ENCODE data around the gene ALX4.

The ALX4 gene

DNA sequence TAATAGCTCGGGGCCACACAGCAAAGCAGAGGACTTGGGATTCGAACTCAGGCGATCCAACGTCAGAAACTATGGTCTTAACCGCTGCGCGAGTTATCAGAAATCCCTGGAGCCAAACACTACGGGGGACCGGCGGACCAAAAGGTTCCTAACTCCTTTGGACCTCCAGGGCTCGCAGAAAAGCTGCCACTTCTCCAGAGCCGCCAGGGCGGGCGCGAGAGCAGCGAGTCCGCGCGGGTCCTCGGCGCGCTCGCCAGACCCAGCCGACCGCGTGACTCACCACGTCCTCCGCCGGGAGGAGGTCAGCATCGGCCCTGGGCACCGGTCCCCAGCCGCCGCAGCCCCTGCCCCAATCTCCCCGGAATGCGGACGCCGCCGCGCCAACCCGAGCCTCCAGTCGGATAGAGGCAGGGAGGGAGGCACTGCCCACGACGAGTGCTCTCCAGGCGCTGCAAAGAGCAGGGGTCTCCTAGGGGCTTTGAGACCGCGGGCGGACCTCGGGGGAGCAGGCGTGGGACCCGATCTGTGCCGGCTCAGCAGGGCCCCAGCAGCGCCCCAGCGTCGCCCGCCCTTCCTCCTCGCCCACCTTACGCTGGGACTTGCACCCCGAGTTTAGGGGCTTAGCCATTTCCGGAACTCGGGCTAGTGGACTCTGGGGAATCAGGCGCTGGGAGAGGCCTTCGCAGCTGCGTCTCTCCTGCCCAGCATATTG lies 6.2 kb upstream of the ALX4 start:
- DNase-seq: no peak

DNA sequence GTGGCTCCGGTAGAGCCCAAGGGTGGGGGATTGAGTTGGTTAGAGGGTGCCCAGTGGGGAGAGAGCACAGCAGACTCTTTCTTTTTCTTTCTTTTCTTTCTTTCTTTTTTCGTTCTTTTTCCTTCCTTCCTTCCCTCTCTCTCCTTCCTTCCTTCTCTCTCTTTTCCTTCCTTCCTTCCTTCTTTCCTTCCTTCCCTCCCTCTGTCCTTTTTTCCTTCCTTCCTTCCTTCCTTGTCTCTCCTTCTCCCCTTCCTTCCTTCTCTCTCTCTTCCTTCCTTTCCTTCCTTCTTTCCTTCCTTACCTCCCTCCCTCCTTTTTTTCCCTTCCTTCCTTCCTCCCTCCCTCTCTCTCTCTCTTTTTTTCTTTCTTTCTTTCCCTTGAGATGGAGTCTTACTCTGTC lies 4.8 kb upstream of the ALX4 start:
- no peak for DNase-seq

- no peak for DNase-seq
Observed at GRCh38 chr11:44313761-44314489, 4.0 kb upstream of the ALX4 start.

DNA sequence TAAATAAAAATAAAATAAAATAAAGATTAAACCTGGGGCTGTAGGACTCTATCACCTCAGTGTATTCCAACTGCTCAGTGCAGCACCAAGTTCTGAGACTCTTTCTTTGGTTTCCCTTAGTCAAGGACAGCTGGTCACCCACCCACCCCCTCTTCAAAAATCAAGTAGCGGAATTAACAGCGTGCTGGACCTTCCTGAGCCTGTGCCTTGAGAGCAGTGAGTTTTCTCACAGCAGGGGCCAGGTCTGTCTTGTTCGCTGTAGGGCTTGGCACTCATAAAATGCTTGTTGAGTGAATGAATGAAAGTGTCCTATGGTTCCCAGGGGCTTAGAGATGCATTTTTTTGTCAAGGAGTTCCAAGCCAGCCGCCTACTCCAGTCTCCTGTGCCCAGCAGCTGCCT lies 2.9 kb upstream of the ALX4 start:
- no peak for DNase-seq

GRCh38 chr11:44311339-44312261 lies 1.7 kb upstream of the ALX4 start:
- no peak for DNase-seq

GRCh38 chr11:44310463-44311272 lies 729 bp upstream of the ALX4 start:
- no peak for DNase-seq

- DNase-seq: no peak
Observed at GRCh38 chr11:44310206-44310462, 195 bp upstream of the ALX4 start.

DNA sequence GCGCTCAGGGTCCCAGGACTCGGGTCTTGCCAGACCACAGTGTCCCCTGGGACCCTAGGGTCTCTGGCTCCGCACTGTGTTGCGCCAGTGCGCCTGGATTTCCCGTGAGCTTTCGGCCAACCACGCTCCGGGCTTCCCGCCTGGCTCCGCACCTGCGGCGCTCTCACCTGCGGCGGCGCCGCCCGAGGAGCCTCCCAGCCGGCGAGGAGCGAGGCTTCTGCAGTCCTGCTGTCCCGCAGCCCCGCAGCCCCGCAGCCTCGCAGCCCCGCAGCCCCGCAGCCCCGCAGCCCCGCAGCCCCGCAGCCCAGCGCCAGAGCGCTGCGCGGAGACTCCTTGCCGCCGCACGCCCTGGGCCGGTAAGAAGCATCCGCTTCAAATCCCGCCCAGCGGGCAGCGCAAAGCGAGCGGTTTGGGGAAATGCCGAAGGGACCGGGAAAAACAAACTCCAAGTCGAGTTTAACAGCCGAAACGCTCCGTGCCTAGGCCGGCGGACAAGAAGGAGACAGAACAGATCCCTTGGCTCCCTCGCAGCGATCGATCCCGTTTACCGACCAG lies 939 bp downstream of the ALX4 start:
- DNase-seq: no peak

DNA sequence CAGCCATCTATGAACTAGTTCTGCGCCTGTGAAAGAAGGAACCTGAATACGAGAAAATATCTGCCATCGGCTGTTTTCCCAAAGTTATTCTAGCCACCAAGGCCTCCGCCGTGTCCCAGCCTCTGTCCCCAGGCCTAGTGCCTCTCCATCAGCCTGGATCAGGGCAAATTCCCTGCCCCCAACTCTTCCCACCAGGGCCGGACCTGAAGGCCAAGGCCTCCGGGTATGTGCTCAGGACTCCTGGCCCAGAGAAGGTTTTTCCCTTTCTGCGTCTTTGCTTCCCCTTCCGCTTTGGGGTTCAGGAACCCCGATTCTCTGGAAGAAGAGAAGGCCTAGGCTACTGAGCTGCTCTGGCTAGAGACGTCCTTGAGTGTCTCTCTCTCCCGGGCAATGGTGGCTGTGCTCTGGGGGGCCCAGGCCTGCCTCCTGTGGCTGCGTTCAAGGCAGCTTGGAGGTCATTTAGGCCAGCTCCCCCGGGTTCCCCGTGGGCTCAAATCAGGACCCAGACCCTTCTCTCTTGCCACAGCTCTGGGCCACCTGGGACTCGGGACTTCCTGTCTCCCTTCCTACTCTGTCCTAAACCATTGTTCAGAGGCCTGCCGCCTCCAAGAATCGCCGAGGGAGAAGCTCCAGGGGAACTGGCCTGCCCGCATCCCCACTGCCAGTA lies 1.6 kb downstream of the ALX4 start:
- DNase-seq: no peak

GRCh38 chr11:44307340-44308099 lies 2.4 kb downstream of the ALX4 start:
- no peak for DNase-seq

- no peak for DNase-seq
Observed at GRCh38 chr11:44306918-44307244, 3.1 kb downstream of the ALX4 start.

DNA sequence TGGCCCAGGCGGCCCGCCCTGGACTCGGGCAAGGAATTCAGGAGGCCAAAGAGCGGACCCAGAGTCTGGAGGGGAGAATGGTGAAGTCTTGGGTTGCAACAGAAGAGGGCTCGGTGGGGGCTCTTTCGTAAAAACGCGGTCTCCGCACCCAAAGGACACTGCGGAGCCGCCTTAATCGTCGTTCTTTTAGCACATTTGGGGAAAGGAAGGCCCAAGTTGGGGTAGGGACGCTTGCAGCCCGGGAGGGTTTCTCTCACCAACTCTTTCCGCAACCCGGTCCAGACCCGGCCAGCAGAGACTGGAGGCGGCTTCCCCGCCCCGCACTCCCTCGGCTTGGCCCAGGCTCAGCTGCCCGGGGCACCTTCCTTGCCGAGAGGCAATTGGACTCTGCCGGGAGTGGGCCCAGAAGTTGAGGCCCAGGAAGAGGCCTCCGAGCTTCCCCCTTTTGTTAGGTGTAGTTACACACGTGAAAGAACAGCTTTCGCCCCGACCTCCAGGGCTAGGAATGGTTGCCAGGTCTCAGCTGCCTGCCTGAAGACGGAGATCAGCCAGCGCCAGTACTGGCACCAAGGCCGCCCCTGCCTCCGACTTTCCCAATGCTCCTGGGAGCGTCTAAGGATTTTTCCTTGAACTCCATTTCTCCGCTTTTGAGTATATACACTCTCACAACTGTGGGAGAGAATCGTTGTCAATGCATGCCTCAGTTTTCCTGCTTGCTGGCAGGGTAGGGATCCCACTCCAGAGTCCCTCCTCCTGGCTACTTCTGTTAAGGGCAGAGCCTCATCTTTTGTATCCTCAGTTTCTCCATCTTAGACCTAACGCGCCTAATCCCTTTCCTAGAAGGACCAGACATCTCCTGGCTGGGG lies 3.7 kb downstream of the ALX4 start:
- no peak for DNase-seq

GRCh38 chr11:44305470-44306051 lies 4.4 kb downstream of the ALX4 start:
- peak; percentile 57 for DNase-seq

DNA sequence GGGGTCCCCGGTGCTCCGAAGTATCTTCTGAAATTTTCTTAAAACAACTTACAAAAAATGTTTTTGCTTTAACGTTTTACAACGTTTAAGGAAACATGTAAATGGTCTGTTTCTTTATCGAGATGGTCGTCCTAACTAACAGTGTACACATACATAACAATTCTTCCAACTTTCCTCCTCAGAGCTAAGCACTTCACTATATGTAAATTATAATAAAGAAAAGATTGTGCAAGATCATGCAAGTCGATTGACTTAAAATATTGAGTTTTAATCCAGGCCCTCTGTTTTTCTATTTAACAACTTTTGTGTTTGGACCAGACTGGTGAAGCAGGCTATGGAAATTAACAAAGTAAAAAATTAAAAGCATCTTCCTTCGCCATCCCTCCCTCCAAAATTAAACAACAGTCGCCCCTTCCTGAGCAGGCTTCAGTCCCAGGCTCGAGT lies 4.9 kb downstream of the ALX4 start:
- DNase-seq: peak; percentile 35

- DNase-seq: peak; percentile 15
Observed at GRCh38 chr11:44304091-44305025, 5.6 kb downstream of the ALX4 start.

DNA sequence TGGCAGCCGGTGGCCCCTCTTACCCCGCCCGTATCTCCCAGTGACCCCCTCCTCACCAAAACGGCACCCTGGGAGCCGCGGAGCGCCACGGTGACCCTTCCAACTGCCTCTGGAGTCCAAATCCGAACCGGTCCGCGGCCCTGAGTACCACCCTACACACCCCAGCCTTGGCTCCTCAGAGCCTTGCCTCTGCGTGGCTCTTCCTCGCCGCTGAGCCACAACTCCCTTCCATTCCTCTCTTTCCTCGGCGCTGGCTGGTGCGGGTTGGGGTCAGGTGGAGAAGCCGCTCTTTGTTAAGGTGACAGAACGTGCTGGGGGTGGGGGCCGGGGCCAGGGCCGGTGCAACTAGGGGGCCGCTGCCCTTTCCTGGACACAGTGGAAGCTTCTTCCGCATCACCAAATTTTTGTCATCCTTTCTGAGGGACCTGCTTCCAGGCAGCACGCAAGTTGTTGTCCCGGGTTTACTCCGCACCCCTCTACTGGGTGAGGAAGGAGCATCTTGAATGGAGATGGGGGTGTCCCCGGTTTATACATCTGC lies 6.5 kb downstream of the ALX4 start:
- no peak for DNase-seq

GRCh38 chr11:44301564-44302271 lies 8.2 kb downstream of the ALX4 start:
- DNase-seq: no peak

Measured in OCI-M1 (cell line).